ENCODE measurements around the gene RNF157.

RNF157 gene

GRCh38 chr17:76119409-76120371, 120.6 kb downstream of the RNF157 start:
- Histone ChIP-seq H3K9me2 (replicated peaks; ENCODE audit: insufficient read depth, low read length) (no peaks in the 10 kb centered on the region), H3K4me3 (ENCODE audit: low read length) (no peak overlapping the region), H3K9ac (ENCODE audit: low read length) (no peak overlapping the region)

GRCh38 chr17:76115138-76115754, 125.0 kb downstream of the RNF157 start:
- TF ChIP-seq EZH2phosphoT487 (IDR thresholded peaks at IDR 0.05; ENCODE audit: low read length): no peak

More at GRCh38 chr17:76119409-76120371, 120.6 kb downstream of the RNF157 start:
- Histone ChIP-seq H3K9me3 (replicated peaks; ENCODE audit: insufficient read depth, low read length) (no peaks in the 10 kb centered on the region), H3F3A (ENCODE audit: insufficient read depth, low read length) (no peaks in the 10 kb centered on the region), H3K27ac (ENCODE audit: low read length) (no peak overlapping the region), H2AFZ (ENCODE audit: low read length) (no peak overlapping the region), H3K4me2 (ENCODE audit: low read depth, low read length) (no peak overlapping the region), H3K79me2 (ENCODE audit: low read length) (no peaks in the 10 kb centered on the region), H3K4me1 (ENCODE audit: low read length) (no peaks in the 10 kb centered on the region), H4K20me1 (ENCODE audit: insufficient read depth, low read length) (no peaks in the 10 kb centered on the region), H3K36me3 (replicated peaks; ENCODE audit: insufficient read depth, low read length) (no peaks in the 10 kb centered on the region), H3K27me3 (replicated peaks; ENCODE audit: insufficient read depth, low read length) (no peaks in the 10 kb centered on the region)
- DNase-seq: no peak
- no peak for TF ChIP-seq EZH2 (optimal IDR thresholded peaks at IDR 0.05; ENCODE audit: low read depth, low read length)
- TF ChIP-seq, protein P1, sequence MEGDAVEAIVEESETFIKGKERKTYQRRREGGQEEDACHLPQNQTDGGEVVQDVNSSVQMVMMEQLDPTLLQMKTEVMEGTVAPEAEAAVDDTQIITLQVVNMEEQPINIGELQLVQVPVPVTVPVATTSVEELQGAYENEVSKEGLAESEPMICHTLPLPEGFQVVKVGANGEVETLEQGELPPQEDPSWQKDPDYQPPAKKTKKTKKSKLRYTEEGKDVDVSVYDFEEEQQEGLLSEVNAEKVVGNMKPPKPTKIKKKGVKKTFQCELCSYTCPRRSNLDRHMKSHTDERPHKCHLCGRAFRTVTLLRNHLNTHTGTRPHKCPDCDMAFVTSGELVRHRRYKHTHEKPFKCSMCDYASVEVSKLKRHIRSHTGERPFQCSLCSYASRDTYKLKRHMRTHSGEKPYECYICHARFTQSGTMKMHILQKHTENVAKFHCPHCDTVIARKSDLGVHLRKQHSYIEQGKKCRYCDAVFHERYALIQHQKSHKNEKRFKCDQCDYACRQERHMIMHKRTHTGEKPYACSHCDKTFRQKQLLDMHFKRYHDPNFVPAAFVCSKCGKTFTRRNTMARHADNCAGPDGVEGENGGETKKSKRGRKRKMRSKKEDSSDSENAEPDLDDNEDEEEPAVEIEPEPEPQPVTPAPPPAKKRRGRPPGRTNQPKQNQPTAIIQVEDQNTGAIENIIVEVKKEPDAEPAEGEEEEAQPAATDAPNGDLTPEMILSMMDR (IDR thresholded peaks at IDR 0.05; ENCODE audit: low read length): no peak
- no peak for TF ChIP-seq EZH2phosphoT487 (IDR thresholded peaks at IDR 0.05; ENCODE audit: low read length)

GRCh38 chr17:76111956-76112355, 128.3 kb downstream of the RNF157 start:
- DNase-seq: no peak
- no peaks in the 10 kb centered on the region for H3K79me2 ChIP-seq (ENCODE audit: low read length)
- no peaks in the 10 kb centered on the region for H4K20me1 ChIP-seq (ENCODE audit: insufficient read depth, low read length)
- H3K4me3 ChIP-seq (ENCODE audit: low read length): no peak overlapping the region
- H3K27ac ChIP-seq (ENCODE audit: low read length): no peak overlapping the region
- no peaks in the 10 kb centered on the region for H3K4me1 ChIP-seq (ENCODE audit: low read length)
- TF ChIP-seq, protein P1 (IDR thresholded peaks at IDR 0.05; ENCODE audit: low read length): no peak
- no peak for TF ChIP-seq EZH2 (optimal IDR thresholded peaks at IDR 0.05; ENCODE audit: low read depth, low read length)
- TF ChIP-seq EZH2phosphoT487 (IDR thresholded peaks at IDR 0.05; ENCODE audit: low read length): no peak
- H3F3A ChIP-seq (ENCODE audit: insufficient read depth, low read length): no peaks in the 10 kb centered on the region
- H3K9me2 ChIP-seq (replicated peaks; ENCODE audit: insufficient read depth, low read length): no peaks in the 10 kb centered on the region
- H3K9ac ChIP-seq (ENCODE audit: low read length): no peak overlapping the region
- H3K4me2 ChIP-seq (ENCODE audit: low read depth, low read length): no peak overlapping the region
- no peaks in the 10 kb centered on the region for H3K27me3 ChIP-seq (replicated peaks; ENCODE audit: insufficient read depth, low read length)
- no peak overlapping the region for H2AFZ ChIP-seq (ENCODE audit: low read length)
- no peaks in the 10 kb centered on the region for H3K36me3 ChIP-seq (replicated peaks; ENCODE audit: insufficient read depth, low read length)
- H3K9me3 ChIP-seq (replicated peaks; ENCODE audit: insufficient read depth, low read length): no peaks in the 10 kb centered on the region

More at GRCh38 chr17:76115138-76115754, 125.0 kb downstream of the RNF157 start:
- no peaks in the 10 kb centered on the region for H3K36me3 ChIP-seq (replicated peaks; ENCODE audit: insufficient read depth, low read length)
- H3K9ac ChIP-seq (ENCODE audit: low read length): no peak overlapping the region
- H4K20me1 ChIP-seq (ENCODE audit: insufficient read depth, low read length): no peaks in the 10 kb centered on the region
- no peak overlapping the region for H2AFZ ChIP-seq (ENCODE audit: low read length)
- H3K4me3 ChIP-seq (ENCODE audit: low read length): no peak overlapping the region
- no peaks in the 10 kb centered on the region for H3K4me1 ChIP-seq (ENCODE audit: low read length)
- H3K9me3 ChIP-seq (replicated peaks; ENCODE audit: insufficient read depth, low read length): no peaks in the 10 kb centered on the region
- no peaks in the 10 kb centered on the region for H3K9me2 ChIP-seq (replicated peaks; ENCODE audit: insufficient read depth, low read length)
- H3K79me2 ChIP-seq (ENCODE audit: low read length): no peaks in the 10 kb centered on the region
- no peak for DNase-seq
- H3K27me3 ChIP-seq (replicated peaks; ENCODE audit: insufficient read depth, low read length): no peaks in the 10 kb centered on the region
- H3K27ac ChIP-seq (ENCODE audit: low read length): no peak overlapping the region
- H3F3A ChIP-seq (ENCODE audit: insufficient read depth, low read length): no peaks in the 10 kb centered on the region
- no peak overlapping the region for H3K4me2 ChIP-seq (ENCODE audit: low read depth, low read length)

Measured in MM.1S (cell line).